HEK293 (cell line): ENCODE measurements around the gene ABL2.
A peak's percentile ranks its signal among the peaks of the same experiment; 100 is the strongest.

ENCODE experiments used
- CTCF ChIA-PET: fragments of 350-600 bp; formaldehyde crosslinking; extraction: SDS; loops from one replicate; lab custom pipeline; 2021; ENCODE audit warnings: antibody characterized with exemption; lab: Yijun Ruan, JAX
- POLR2A ChIA-PET: fragments of 300-600 bp; formaldehyde crosslinking; extraction: SDS; loops from one replicate; lab custom pipeline; 2020; ENCODE audit warnings: antibody characterized with exemption, inconsistent platforms; lab: Yijun Ruan, JAX
- H3K27ac ChIP-seq: fragments of 200-500 bp; sonication (Bioruptor generic); 2 replicates; pipeline ENCODE4 v1.5.1; 2014; ENCODE audit warnings: low read depth, low read length, control low read depth, inconsistent platforms; ENCODE audit errors: extremely low read depth
- H3K36me3 ChIP-seq, 2 experiments: fragments of 200-500 bp in 1 of 2; sonication (Bioruptor generic) in 1 of 2; 1 replicate in 1 of 2; 2 replicates in 1 of 2; pipeline ENCODE4 v1.5.1; 2014 to 2017; ENCODE audit warnings: inconsistent platforms in 2 of 2, low read length in 2 of 2; ENCODE audit not compliant: control insufficient read depth in 2 of 2, insufficient read depth in 1 of 2
- H3K4me1 ChIP-seq: fragments of 200-500 bp; sonication (Bioruptor generic); 2 replicates; pipeline ENCODE4 v1.5.1; 2014; ENCODE audit warnings: mild to moderate bottlenecking, low read length, inconsistent platforms; ENCODE audit not compliant: control insufficient read depth, insufficient read depth
- H3K4me3 ChIP-seq: 2 replicates; pipeline ENCODE4 v1.5.1; 2011; ENCODE audit warnings: low read depth, mild to moderate bottlenecking, control low read depth, low read length, moderate library complexity
- H3K9me3 ChIP-seq: fragments of 200-500 bp; sonication (Bioruptor generic); 2 replicates; pipeline ENCODE4 v1.5.1; 2014; ENCODE audit warnings: low read depth, low read length, inconsistent platforms; ENCODE audit not compliant: control insufficient read depth, insufficient read depth
- GLI2 ChIP-seq: fragments of 450-650 bp; formaldehyde crosslinking; IDR thresholded peaks from 2 replicates; pipeline ENCODE4; 2017; ENCODE audit warnings: missing biosample characterization, missing genetic modification characterization, low read depth, borderline replicate concordance
- KLF8 ChIP-seq: fragments of 450-650 bp; formaldehyde crosslinking; IDR thresholded peaks from 2 replicates; pipeline ENCODE4 v1.5.1; 2016; ENCODE audit warnings: missing biosample characterization, missing genetic modification characterization
- PRDM1 ChIP-seq: fragments of 450-650 bp; formaldehyde crosslinking; IDR thresholded peaks from 2 replicates; pipeline ENCODE4; 2016; ENCODE audit warnings: missing biosample characterization, missing genetic modification characterization
- WT1 ChIP-seq: fragments of 450-650 bp; formaldehyde crosslinking; IDR thresholded peaks from 2 replicates; pipeline ENCODE4 v1.5.1; 2016; ENCODE audit warnings: missing biosample characterization, missing genetic modification characterization
- ZBTB7A ChIP-seq: fragments of 450-650 bp; formaldehyde crosslinking; IDR thresholded peaks from 2 replicates; pipeline ENCODE4 v1.5.1; 2016; ENCODE audit warnings: low read depth, missing biosample characterization, missing genetic modification characterization
- ZBTB8A ChIP-seq: fragments of 450-650 bp; formaldehyde crosslinking; IDR thresholded peaks from 2 replicates; pipeline ENCODE4 v1.5.1; 2016; ENCODE audit warnings: missing biosample characterization, missing genetic modification characterization
- ZFP41 ChIP-seq: fragments of 450-650 bp; formaldehyde crosslinking; IDR thresholded peaks from 2 replicates; pipeline ENCODE4 v1.5.1; 2016; ENCODE audit warnings: missing biosample characterization, missing genetic modification characterization, borderline replicate concordance
- ZIC2 ChIP-seq: fragments of 450-650 bp; formaldehyde crosslinking; IDR thresholded peaks from 2 replicates; pipeline ENCODE4 v1.5.1; 2016; ENCODE audit warnings: missing biosample characterization, missing genetic modification characterization
- ZNF184 ChIP-seq: fragments of 450-650 bp; IDR thresholded peaks from 2 replicates; pipeline ENCODE4 v1.5.1; 2018; ENCODE audit warnings: missing biosample characterization, mild to moderate bottlenecking, missing genetic modification characterization
- ZNF19 ChIP-seq: fragments of 450-650 bp; formaldehyde crosslinking; IDR thresholded peaks from 2 replicates; pipeline ENCODE4; 2016; ENCODE audit warnings: missing biosample characterization, missing genetic modification characterization, low read depth
- ZNF302 ChIP-seq: fragments of 450-650 bp; formaldehyde crosslinking; IDR thresholded peaks from 2 replicates; pipeline ENCODE4 v1.5.1; 2016; ENCODE audit warnings: missing biosample characterization, missing genetic modification characterization, low read depth
- ZNF335 ChIP-seq: fragments of 450-650 bp; formaldehyde crosslinking; conservative IDR thresholded peaks from 2 replicates; pipeline ENCODE4 v1.5.1; 2016; ENCODE audit warnings: missing biosample characterization, missing genetic modification characterization
- ZNF350 ChIP-seq: fragments of 450-650 bp; formaldehyde crosslinking; IDR thresholded peaks from 2 replicates; pipeline ENCODE4 v1.5.0; 2017; ENCODE audit warnings: missing biosample characterization, mild to moderate bottlenecking, missing genetic modification characterization
- ZNF354C ChIP-seq: fragments of 450-650 bp; formaldehyde crosslinking; IDR thresholded peaks from 2 replicates; pipeline ENCODE4 v1.5.1; 2016; ENCODE audit warnings: missing biosample characterization, missing genetic modification characterization, low read depth, borderline replicate concordance
- ZNF404 ChIP-seq: fragments of 450-650 bp; formaldehyde crosslinking; IDR thresholded peaks from 2 replicates; pipeline ENCODE4 v1.5.1; 2017; ENCODE audit warnings: missing biosample characterization, missing genetic modification characterization
- ZNF416 ChIP-seq: fragments of 450-650 bp; formaldehyde crosslinking; IDR thresholded peaks from 2 replicates; pipeline ENCODE4 v1.5.1; 2016; ENCODE audit warnings: missing biosample characterization, missing genetic modification characterization
- ZNF529 ChIP-seq: fragments of 450-650 bp; formaldehyde crosslinking; IDR thresholded peaks from 2 replicates; pipeline ENCODE4 v1.5.1; 2017; ENCODE audit warnings: missing genetic modification characterization, missing biosample characterization; ENCODE audit not compliant: insufficient replicate concordance
- ZNF560 ChIP-seq: fragments of 450-650 bp; formaldehyde crosslinking; IDR thresholded peaks from 2 replicates; pipeline ENCODE4 v1.5.1; 2017; ENCODE audit warnings: missing biosample characterization, missing genetic modification characterization, borderline replicate concordance
- ZNF747 ChIP-seq: fragments of 450-650 bp; formaldehyde crosslinking; IDR thresholded peaks from 2 replicates; pipeline ENCODE4 v1.5.1; 2016; ENCODE audit warnings: missing biosample characterization, missing genetic modification characterization
- ZNF792 ChIP-seq: fragments of 450-650 bp; formaldehyde crosslinking; IDR thresholded peaks from 2 replicates; pipeline ENCODE4 v1.5.1; 2016; ENCODE audit warnings: missing biosample characterization, missing genetic modification characterization
- ZXDB ChIP-seq: fragments of 450-650 bp; formaldehyde crosslinking; IDR thresholded peaks from 2 replicates; pipeline ENCODE4 v1.5.1; 2016; ENCODE audit warnings: missing biosample characterization, missing genetic modification characterization
- TF ChIP-seq, protein P1 (sequence below): fragments of 450-650 bp; formaldehyde crosslinking; IDR thresholded peaks from 2 replicates; pipeline ENCODE4 v1.5.1; 2016; ENCODE audit warnings: missing biosample characterization, missing genetic modification characterization, borderline replicate concordance
- TF ChIP-seq, protein P2 (sequence below): fragments of 450-650 bp; formaldehyde crosslinking; IDR thresholded peaks from 2 replicates; pipeline ENCODE4 v1.5.1; 2017; ENCODE audit warnings: missing biosample characterization, missing genetic modification characterization
- TF ChIP-seq, protein P3 (sequence below): fragments of 450-650 bp; formaldehyde crosslinking; IDR thresholded peaks from 2 replicates; pipeline ENCODE4 v1.5.1; 2017; ENCODE audit warnings: missing biosample characterization, missing genetic modification characterization

ABL2 gene

DNA sequence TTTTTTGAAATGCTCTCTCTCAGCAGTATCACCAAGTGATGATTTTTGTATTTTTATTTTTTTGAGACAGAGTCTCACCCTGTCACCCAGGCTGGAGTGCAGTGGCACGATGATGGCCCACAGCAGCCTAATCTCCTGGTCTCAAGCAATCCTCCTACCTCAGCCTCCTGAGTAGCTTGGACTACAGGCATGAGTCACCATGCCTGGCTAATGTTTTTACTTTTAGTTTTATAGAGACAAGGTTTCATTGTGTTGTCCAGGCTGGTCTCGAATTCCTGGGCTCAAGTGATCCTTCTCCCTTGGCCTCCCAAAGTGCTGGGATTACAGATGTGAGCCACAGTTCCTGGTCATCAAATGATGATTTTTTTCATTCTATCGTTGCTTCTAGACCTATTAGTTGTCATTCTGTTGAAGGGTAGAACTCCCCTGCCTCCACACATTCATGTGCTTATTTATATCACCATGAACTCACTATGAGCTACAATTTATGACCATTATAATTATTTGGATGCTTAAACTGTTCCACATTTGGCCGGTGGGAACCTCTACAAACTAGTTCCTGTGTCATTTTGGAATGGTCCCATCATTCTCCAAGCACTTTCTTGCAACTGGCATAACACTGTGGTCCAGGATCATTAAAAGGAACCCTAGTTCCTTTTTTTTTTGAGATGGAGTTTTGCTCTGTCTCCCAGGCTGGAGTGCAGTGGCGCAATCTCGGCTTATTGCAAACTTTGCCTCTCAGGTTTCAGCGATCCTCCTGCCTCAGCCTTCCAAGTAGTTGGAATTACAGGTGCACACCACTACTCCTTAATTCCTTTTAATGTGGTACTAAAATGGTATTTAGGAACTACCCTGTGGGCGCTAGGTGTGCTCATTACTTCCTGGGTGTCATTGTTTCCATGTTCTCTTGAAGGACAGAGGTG, 167.9 kb downstream of the ABL2 start:
- no peak overlapping the region for H3K4me3 ChIP-seq
- CTCF ChIA-PET = interaction anchor here (1.7 kb wide), 1 partner anchor 17 kb away, joined by 5 read pairs; no protein-coding TSS in a partner anchor
- POLR2A ChIA-PET = no interaction called here
- no peaks in the 10 kb centered on the region for H3K9me3 ChIP-seq
- no peak overlapping the region for H3K27ac ChIP-seq
- H3K4me1 ChIP-seq = no peaks in the 10 kb centered on the region
- peaks cover 0 to 38% of the 10 kb centered on the region in 2 experiments; a peak in 2 of 3 replicates for H3K36me3 ChIP-seq
- TF ChIP-seq PRDM1 (tag by site-specific recombination) (no peak), ZIC2 (no peak), ZNF335 (tag by site-specific recombination) (no peak), ZNF529 (tag by site-specific recombination) (no peak), ZNF416 (tag by site-specific recombination) (no peak), ZBTB8A (tag by site-specific recombination) (no peak), ZNF350 (tag by site-specific recombination) (no peak), ZNF560 (tag by site-specific recombination) (no peak), ZFP41 (tag by site-specific recombination) (no peak), ZBTB7A (no peak), ZNF302 (no peak), ZNF184 (tag by site-specific recombination) (no peak), KLF8 (no peak), ZNF404 (tag by site-specific recombination) (no peak)
- TF ChIP-seq, protein P1, sequence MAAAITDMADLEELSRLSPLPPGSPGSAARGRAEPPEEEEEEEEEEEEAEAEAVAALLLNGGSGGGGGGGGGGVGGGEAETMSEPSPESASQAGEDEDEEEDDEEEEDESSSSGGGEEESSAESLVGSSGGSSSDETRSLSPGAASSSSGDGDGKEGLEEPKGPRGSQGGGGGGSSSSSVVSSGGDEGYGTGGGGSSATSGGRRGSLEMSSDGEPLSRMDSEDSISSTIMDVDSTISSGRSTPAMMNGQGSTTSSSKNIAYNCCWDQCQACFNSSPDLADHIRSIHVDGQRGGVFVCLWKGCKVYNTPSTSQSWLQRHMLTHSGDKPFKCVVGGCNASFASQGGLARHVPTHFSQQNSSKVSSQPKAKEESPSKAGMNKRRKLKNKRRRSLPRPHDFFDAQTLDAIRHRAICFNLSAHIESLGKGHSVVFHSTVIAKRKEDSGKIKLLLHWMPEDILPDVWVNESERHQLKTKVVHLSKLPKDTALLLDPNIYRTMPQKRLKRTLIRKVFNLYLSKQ (tag by site-specific recombination) = no peak
- TF ChIP-seq, protein P2, sequence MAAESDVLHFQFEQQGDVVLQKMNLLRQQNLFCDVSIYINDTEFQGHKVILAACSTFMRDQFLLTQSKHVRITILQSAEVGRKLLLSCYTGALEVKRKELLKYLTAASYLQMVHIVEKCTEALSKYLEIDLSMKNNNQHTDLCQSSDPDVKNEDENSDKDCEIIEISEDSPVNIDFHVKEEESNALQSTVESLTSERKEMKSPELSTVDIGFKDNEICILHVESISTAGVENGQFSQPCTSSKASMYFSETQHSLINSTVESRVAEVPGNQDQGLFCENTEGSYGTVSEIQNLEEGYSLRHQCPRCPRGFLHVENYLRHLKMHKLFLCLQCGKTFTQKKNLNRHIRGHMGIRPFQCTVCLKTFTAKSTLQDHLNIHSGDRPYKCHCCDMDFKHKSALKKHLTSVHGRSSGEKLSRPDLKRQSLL (tag by site-specific recombination) = no peak

DNA sequence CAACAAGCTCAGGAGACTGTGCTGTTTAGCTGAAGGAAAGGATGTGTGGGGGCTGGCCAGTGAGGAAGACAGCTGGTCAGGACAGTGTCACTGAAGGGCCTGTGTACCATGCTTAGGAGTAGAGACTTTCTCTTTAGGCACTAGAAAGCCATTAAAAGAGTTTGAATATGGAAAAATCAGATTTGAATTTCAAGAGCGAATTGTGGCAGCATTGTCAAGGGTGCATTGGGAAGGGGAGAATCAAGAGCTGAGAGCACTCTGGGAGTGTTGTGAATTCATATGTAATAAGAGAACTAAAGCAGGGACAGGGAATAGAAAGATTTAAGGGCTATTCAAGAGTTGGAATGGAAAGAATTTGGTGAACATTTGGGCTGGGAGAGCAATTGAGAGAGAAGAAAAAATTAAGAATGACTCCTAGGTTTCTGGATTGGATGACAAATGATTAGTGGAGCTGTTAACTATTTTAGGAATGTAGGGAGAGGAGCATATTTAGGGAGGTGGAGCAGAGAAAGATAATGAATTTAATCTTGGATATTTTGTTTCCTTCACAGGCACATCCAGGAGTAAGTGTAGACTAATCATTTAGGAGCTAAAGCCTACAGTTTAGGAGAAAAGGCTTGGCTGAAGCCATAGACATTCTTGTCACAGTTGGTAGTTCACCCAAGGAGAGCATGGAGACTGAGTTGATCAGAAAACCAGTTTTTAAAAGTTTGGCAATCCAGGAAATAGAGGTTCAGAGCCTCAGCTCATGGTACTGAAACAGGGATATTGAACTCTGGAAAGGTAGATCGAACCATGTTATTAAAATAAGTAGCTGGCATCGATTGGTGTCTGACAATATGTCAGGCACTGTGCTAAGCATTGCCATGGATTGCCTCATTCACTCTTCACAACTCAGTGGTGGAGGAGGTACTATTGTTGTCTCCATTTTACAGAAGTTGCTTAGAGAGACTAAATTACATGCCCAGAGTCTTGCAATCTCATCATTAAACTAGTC, 170.7 kb downstream of the ABL2 start:
- Histone ChIP-seq H3K4me3 (no peak overlapping the region), H3K4me1 (no peaks in the 10 kb centered on the region), H3K36me3 (peaks cover 3 to 39% of the 10 kb centered on the region in 2 experiments), H3K27ac (no peak overlapping the region), H3K9me3 (no peaks in the 10 kb centered on the region)
- no peak for TF ChIP-seq ZBTB8A (tag by site-specific recombination)
- TF ChIP-seq WT1 (tag by site-specific recombination) = peak; percentile 14; the same call in 1 of the 2 replicates
- no peak for TF ChIP-seq GLI2 (tag by site-specific recombination)
- TF ChIP-seq, protein P3, sequence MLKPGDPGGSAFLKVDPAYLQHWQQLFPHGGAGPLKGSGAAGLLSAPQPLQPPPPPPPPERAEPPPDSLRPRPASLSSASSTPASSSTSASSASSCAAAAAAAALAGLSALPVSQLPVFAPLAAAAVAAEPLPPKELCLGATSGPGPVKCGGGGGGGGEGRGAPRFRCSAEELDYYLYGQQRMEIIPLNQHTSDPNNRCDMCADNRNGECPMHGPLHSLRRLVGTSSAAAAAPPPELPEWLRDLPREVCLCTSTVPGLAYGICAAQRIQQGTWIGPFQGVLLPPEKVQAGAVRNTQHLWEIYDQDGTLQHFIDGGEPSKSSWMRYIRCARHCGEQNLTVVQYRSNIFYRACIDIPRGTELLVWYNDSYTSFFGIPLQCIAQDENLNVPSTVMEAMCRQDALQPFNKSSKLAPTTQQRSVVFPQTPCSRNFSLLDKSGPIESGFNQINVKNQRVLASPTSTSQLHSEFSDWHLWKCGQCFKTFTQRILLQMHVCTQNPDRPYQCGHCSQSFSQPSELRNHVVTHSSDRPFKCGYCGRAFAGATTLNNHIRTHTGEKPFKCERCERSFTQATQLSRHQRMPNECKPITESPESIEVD (tag by site-specific recombination) = no peak
- no peak for TF ChIP-seq ZXDB (tag by site-specific recombination)
- no peak for TF ChIP-seq ZNF354C
- TF ChIP-seq ZNF747 (tag by site-specific recombination) = no peak
- no peak for TF ChIP-seq ZNF792 (tag by site-specific recombination)
- TF ChIP-seq ZNF19 (tag by site-specific recombination) = no peak
- ChIA-PET CTCF (interaction anchor here (0.5 to 0.7 kb wide), 2 partner anchors 35 to 284 kb away, joined by 3 to 5 read pairs; no protein-coding TSS in a partner anchor), POLR2A (no interaction called here)
